GM21526 (cell line): ENCODE results near the gene SPEF2.

Experiments
- ATAC-seq: cut with Tn5 transposase; IDR thresholded peaks from one replicate; pipeline ENCODE4 v1.9.1; 2021; ENCODE audit warnings: moderate library complexity; ENCODE audit not compliant: unreplicated experiment, low FRiP score

Gene SPEF2

GRCh38 chr5:35698047-35698808 is 80.6 kb downstream of the SPEF2 start:
- ATAC-seq: no peak

DNA sequence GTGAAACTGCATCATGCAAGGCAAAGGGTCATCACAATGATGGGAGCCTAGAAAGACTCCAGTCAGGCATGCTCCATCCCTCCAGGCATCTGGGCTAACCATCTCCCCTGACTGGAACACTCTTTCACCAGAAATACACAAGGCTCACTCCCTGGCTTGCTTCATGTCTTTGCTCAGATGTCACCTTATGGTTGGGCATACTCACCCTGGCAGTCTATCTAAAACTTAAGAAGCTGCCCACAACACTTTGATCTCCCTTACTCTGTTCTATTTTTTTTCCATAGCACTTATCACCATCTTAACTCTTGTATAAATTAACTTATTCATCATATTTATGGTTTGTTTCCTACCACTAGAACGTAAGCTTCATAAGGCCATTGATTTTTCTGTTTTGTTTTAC is 90.0 kb downstream of the SPEF2 start:
- ATAC-seq: no peak

DNA sequence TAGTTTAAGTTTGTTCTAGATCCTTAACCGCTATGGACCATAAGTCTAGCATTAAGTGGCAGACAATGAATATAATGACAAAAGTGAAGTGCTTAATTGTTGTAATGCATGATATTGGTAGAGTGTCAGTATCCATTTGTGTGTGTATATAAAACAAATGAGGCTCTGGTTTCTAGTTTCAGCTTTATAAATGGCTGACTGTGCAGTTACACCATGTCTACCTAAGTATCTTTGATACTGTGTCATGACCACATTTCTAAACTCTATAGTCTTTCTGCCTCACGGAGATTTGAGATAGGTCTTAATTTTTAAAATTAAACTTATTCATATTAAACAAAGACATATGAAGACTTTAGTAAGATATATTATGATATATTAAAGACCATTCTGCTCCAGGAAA is 92.0 kb downstream of the SPEF2 start:
- no peak for ATAC-seq

GRCh38 chr5:35717718-35718117 is 100.1 kb downstream of the SPEF2 start:
- ATAC-seq: no peak

DNA sequence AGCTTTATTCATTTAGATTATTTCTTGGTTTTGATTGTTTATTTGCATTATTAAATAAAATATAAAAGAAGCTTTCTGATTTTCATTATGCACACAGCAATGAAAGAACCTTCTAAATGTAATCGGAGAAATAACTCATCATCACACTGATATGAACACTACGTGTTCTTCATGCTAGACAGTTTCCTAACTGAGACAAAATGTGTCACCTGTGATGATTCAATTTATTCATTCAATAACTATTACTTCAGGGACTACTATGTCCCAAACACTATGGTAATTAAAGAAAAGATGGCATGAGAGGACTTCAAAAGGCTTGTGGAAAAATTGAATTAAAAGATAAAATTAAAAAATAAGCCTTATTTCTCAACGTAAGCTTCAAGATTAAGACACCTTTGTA is 118.1 kb downstream of the SPEF2 start:
- no peak for ATAC-seq

GRCh38 chr5:35736280-35736679 is 118.6 kb downstream of the SPEF2 start:
- no peak for ATAC-seq

DNA sequence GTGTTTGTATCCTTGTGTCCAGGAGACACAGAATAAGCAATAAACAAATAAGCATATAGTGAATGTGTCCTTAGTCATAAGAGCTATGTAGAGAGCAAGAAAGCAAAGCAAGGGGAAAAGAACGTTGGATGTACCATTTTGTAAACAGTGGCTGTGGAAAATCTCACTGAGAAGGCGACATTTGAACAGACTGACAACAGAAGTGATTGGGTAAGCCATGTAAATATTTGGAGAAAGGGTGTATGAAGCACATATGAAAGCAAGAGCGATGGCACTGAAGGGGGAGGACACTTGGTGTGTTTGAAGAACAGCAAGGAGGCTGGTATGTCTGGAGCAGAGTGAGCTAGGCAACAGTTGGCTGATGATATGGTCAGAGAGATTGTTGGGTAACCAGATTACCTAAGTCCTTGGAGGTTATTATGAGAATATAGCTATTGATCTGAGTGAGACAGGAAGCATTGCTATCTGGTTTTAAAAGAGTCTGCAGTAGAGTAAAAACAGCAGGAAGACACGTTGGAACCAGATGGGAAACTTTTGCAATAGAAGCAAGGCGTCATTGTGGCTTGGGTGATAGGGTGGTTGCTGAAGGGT is 123.6 kb downstream of the SPEF2 start:
- no peak for ATAC-seq

- no peak for ATAC-seq
Observed at GRCh38 chr5:35741971-35742370, 124.3 kb downstream of the SPEF2 start.

- ATAC-seq: no peak
Observed at GRCh38 chr5:35743644-35744043, 126.0 kb downstream of the SPEF2 start.

DNA sequence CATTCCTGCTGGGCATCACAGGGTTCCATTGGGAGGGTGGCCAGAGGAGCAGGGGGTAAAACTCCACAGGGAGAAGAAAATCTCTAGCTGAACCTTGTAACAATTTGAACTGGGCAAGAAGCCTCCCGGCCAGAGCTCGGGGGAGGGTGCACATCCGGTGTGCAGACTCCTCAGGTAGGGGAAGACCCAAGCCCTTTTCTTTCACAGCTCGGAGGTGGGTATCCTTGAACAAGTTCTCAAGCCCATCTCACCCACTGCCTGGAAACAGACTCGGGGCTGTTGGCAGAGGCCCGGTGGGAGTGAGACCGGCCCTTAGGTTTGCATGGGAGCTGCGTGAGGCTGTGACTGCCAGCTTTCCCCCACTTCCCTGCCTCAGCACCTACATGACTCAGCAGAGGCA is 127.5 kb downstream of the SPEF2 start:
- ATAC-seq: no peak

DNA sequence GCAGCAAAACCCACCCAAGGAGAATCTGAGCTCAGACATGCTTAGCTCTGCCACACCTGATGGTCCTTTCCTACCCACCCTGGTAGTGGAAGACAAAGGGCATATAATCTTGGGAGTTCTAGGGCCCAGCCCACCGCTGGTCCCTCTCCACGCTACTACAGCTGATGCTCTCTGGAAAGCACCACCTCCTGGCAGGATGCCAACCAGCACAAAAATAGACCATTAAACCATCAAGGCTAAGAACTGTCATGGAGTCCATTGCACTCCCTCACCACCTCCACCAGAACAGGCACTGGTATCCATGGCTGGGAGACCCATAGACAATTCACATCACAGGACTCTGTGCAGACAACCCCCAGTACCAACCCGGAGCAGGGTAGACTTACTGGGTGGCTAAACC is 128.0 kb downstream of the SPEF2 start:
- no peak for ATAC-seq

- no peak for ATAC-seq
Observed at GRCh38 chr5:35752012-35752411, 134.3 kb downstream of the SPEF2 start.

DNA sequence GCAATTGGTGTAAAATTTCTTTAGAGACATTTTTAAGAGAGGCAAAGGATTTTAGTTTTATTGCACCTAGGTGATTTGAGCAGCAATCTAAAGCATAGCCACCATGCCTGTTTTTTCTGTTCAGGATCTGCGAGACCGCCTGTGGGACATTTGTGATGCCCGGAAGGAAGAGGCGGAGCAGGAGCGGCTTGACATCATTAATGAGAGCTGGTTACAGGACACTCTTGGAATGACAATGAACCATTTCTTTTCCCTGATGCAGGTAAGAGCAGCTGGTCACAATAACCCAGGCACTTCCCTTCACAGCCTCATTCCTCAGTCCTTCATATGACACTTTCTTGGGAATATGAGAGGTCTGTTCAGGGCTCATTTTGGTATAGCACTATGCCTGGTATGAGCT is 135.8 kb downstream of the SPEF2 start:
- ATAC-seq: no peak

DNA sequence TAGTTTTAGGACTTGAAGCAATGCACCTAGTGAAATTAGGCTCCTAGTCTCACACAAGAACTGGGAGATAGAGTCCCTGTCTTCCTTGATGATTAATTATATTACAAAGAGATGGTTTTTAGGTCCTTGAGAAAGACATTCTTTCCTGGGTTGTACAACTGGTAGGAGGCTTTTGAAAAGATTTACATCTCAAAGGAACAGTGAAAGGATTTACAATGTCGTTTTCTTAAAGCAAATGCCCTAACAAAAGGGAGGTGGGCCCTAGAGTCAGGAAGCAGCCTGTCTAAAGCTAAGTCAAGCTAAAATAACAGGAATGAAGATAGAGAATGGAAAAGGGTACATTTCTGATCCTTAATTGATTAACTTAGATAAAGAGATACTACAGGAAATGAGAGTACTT is 136.8 kb downstream of the SPEF2 start:
- no peak for ATAC-seq

DNA sequence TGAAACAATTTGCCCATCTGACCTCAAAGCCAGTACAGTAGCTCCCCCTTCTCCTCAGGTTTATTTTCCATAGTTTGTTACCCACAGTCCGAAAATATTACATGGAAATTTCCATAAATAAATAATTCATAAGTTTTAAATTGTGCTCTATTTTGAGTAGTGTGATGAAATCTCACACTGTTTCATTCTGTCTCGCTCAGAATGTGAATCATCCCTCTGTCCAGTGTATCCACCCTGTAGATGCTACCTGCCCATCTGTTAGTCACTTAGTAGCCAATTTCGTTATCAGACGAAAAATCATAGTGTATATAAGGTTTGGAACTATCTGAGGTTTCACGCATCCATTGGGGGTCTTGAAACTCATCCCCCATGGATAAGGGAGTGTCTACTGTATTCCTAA is 138.3 kb downstream of the SPEF2 start:
- ATAC-seq: no peak

GRCh38 chr5:35758151-35758724 is 140.6 kb downstream of the SPEF2 start:
- no peak for ATAC-seq

GRCh38 chr5:35761541-35761940 is 143.9 kb downstream of the SPEF2 start:
- ATAC-seq: no peak

GRCh38 chr5:35762368-35762767 is 144.7 kb downstream of the SPEF2 start:
- ATAC-seq: no peak

DNA sequence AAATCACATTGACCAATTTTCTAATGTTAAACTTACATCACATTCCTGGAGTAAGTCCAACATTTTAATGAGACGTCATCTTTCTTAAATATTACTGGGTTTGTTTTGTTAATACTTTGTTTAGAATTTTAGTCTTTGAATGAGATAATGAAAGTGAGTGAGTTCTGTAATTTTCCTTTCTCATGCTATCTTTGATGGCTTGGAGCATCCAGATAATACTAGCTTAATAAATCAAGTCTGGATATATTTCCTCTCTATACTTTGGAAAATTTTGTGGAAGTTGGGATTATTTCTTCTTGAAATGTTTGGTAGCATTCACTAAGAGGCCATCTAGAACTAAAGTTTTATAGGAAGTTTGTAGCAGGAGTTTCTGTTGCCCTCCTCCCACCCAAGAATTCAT is 148.3 kb downstream of the SPEF2 start:
- no peak for ATAC-seq

- no peak for ATAC-seq
Observed at GRCh38 chr5:35771300-35771699, 153.6 kb downstream of the SPEF2 start.

- no peak for ATAC-seq
Observed at GRCh38 chr5:35771839-35772238, 154.2 kb downstream of the SPEF2 start.

DNA sequence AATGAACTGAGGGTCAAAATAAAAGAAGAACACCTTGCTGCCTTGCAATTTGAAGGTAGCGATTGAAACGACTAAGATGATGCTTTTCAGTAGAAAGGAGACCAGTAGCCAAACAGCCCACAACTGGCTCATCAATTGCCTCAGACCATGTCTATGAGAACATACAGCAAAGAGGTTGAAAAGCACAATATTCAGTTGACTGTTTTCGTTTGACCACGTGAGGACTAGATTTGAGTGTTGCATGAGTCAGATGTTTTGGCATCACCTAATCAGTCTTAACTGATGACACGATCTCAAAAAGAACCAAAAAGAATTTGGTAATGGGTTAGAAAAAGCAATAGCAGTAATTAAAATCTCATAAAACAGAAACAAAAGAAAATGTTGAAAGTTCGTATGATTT is 156.3 kb downstream of the SPEF2 start:
- ATAC-seq: no peak
